Right lobe of liver (tissue), 6 donors: Measurements from ENCODE around the gene S100A16. TPM values are rescaled to one million over a fixed set of nuclear protein-coding genes. Genes with fewer than 3 reads are reported as not detected.

Experiments
- ATAC-seq, 4 donors: fragments of 200-7000 bp; cut with Tn5 transposase; one replicate each; pipeline ENCODE4 v1.9.1; 2020; ENCODE audit warnings: mild to moderate bottlenecking in 4 of 4, moderate library complexity in 4 of 4
- DNase-seq, 3 donors: peaks; one replicate each; pipeline ENCODE4 v3.0.0-alpha.2; 2020
- H3K27ac ChIP-seq, 3 donors: fragments of 200-600 bp; one replicate each; pipeline ENCODE4 v1.8.0; 2022
- H3K27me3 ChIP-seq, 2 donors: fragments of 200-600 bp; one replicate each; pipeline ENCODE4 v1.8.0; 2022
- H3K36me3 ChIP-seq, 4 donors: fragments of 200-600 bp; sonication (generic) in 1 of 4; one replicate each; pipeline versions ENCODE4 v1.5.1 to v1.8.0; 2017 to 2022; ENCODE audit warnings: control low read depth in 1 of 4
- H3K4me1 ChIP-seq, 4 donors: fragments of 200-600 bp; sonication (generic) in 1 of 4; one replicate each; pipeline versions ENCODE4 v1.5.1 to v1.8.0; 2017 to 2022; ENCODE audit warnings: control low read depth in 1 of 4
- H3K4me3 ChIP-seq, 3 donors: fragments of 200-600 bp; one replicate each; pipeline ENCODE4 v1.8.0; 2022
- H3K9me3 ChIP-seq, 4 donors: fragments of 200-600 bp; sonication (generic) in 1 of 4; one replicate each; pipeline versions ENCODE4 v1.5.1 to v1.8.0; 2017 to 2022; ENCODE audit warnings: control low read depth in 1 of 4
- POLR2A ChIP-seq: fragments of 450-650 bp; IDR thresholded peaks from one replicate; pipeline ENCODE4 v1.6.1; 2017; ENCODE audit warnings: antibody characterized with exemption, mild to moderate bottlenecking
- WGBS: methylation state at CpG from one replicate; pipeline ENCODE4 v1.1.6; 2018; ENCODE audit warnings: low coverage, low lambda C conversion rate; ENCODE audit not compliant: insufficient coverage; ENCODE audit errors: missing lambda C conversion rate; 5-methylcytosine and 5-hydroxymethylcytosine counted together
- intact Hi-C, 2 donors: fragments of 100-400 bp; cut with DNase I; formaldehyde crosslinking; loops; one replicate each; pipeline versions ENCODE4 v1.11.2 to v1.14.1; 2022
- total RNA-seq, 6 experiments: library from RNA; depleted of rRNA in 2 of 6; stranded (reverse); fragments of >200 nt in 2 of 6; fragmentation: NEBNext Ultra II Directional in 3 of 6; extraction: Animal tissue kit (Norgen Biotek cat#: 25700) in 3 of 6; gene quantifications; one replicate each; pipeline versions ENCODE4 v1.1.0 to v1.2.4, GENCODE V29; 2016 to 2023
- TF ChIP-seq, protein P1 (sequence below), 4 donors: fragments of 200-600 bp in 3 of 4; fragments of 450-650 bp in 1 of 4; IDR thresholded peaks; one replicate each; pipeline versions ENCODE4 v1.5.1 to v1.8.0; 2016 to 2022; ENCODE audit warnings: antibody characterized with exemption in 4 of 4, mild to moderate bottlenecking in 2 of 4
- donor health status: DM: no; HTN: yes; CAD: no.
- donor health status: DM: no; HTN: no; CAD: no.
- donor health status: DM: no; HTN: no; CAD: no.
- donor health status: DM: no; HTN: yes; CAD: no.
- donor health status: DM: no; HTN: yes; CAD: no.

Gene S100A16
- total RNA-seq, 6 experiments from 2014 or later: 55.9 to 151 (median 71.8) TPM

DNA sequence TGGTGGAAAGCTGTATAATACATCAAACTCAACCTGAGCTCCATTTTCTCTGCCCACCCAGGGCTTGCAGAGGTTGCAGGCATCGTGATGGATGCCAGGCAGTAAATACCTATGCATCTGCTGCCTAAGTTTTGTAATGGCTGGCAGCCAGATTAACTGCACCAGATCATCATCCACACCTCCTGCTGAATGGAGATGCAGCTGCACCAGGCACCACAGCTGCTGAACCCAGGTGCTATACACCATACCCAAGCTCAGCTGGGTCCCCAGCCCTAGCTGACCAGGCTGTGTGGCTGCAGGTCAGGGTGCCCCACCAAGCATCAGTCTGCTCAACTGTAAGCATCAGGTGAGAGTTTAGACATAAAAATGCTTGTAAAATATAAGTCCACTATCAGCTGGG is 38.8 kb upstream of the S100A16 start:
- peaks cover 0 to 13% (median 6%) of the 10 kb centered on the region in 4 donors for H3K4me1 ChIP-seq
- DNase-seq (no peak), ATAC-seq (no peak)
- H3K36me3 ChIP-seq: peaks cover 0 to under 1% (median 0%) of the 10 kb centered on the region in 4 donors
- no peaks in the 10 kb centered on the region for H3K9me3 ChIP-seq
- no peak for TF ChIP-seq POLR2A
- TF ChIP-seq, protein P1, sequence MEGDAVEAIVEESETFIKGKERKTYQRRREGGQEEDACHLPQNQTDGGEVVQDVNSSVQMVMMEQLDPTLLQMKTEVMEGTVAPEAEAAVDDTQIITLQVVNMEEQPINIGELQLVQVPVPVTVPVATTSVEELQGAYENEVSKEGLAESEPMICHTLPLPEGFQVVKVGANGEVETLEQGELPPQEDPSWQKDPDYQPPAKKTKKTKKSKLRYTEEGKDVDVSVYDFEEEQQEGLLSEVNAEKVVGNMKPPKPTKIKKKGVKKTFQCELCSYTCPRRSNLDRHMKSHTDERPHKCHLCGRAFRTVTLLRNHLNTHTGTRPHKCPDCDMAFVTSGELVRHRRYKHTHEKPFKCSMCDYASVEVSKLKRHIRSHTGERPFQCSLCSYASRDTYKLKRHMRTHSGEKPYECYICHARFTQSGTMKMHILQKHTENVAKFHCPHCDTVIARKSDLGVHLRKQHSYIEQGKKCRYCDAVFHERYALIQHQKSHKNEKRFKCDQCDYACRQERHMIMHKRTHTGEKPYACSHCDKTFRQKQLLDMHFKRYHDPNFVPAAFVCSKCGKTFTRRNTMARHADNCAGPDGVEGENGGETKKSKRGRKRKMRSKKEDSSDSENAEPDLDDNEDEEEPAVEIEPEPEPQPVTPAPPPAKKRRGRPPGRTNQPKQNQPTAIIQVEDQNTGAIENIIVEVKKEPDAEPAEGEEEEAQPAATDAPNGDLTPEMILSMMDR (IDR thresholded peaks at IDR 0.05): no peak
- intact Hi-C loops: no loop called here
- H3K4me3 ChIP-seq: no peak overlapping the region
- no peak overlapping the region for H3K27ac ChIP-seq
- H3K27me3 ChIP-seq: no peaks in the 10 kb centered on the region
- WGBS: 100% methylated on average over 1 of the region's 1 CpG

DNA sequence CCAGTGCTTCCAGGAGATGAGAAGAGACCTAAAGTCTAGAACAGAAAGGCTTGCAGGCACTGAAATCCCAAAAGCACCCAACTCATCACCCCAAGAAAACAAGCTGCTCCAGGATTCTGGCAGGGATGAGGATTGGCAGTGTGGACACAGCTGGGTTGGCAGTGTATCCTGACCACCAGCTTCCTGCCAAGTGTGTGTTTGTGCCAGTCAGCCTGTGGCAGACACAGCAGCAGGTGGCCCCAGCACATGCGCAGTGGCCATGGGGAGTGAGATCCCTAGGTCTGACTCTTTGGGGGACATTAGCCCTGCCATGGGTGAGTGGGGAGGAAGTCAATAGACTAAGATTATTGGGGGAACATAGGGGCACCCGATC is 36.9 kb upstream of the S100A16 start:
- TF ChIP-seq POLR2A: no peak
- intact Hi-C loops: loop anchor here in 1 of 2 donors (10.0 kb wide), 1 partner anchor 75 kb away; no protein-coding TSS in a partner anchor
- peaks cover 0 to 19% (median 14%) of the 10 kb centered on the region in 4 donors for H3K36me3 ChIP-seq
- H3K27me3 ChIP-seq: no peaks in the 10 kb centered on the region
- H3K4me1 ChIP-seq: peaks cover 0 to 13% (median 6%) of the 10 kb centered on the region in 4 donors
- 50% methylated on average over 2 of the region's 2 CpGs for WGBS
- no peaks in the 10 kb centered on the region for H3K9me3 ChIP-seq
- H3K27ac ChIP-seq: no peak overlapping the region
- no peak overlapping the region for H3K4me3 ChIP-seq
- ATAC-seq (peak; percentile 90 to 94 (median 93)), DNase-seq (peak; percentile 84 to 93 (median 93))

DNA sequence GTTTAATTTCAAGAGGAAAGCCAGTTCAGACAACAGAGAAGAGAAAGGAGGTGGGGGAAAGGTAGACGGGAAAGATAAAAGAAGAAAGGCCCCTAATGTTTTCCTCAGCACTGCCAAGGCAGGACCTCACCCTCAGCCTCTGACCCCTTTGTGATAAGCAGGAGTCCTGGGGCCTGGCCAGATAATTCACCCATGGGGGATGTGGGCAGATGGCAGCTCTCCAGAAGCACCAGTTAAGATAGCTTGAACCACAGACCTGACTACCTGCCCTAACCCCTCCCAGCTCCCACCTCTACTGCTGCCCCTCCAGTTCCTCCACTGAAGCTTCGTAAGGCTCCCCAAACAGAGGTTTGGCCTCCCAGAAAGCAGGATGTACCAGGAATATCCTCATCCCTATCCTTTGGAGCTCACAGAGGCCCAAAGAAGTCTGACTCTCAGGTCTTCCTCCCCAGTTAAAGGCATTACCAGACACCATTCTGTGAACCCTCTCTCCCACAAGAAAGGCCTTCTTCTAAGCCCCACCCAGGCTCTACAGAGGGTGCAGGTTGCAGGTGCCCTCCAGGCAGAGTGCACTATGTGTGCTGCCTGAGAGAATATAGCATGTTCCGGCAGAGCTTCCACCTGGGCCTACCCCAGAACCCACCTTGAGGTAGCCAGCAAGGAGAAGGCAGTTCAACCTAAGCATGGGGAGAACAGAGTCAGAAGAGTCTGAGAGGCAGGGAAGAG is 36.4 kb upstream of the S100A16 start:
- H3K4me1 ChIP-seq: peaks cover 0 to 17% (median 8%) of the 10 kb centered on the region in 4 donors
- DNase-seq (peak in 1 of 3 donors; percentile 45), ATAC-seq (peak in 3 of 4 donors; percentile 5 to 23 (median 7))
- no peak overlapping the region for H3K27ac ChIP-seq
- 4% methylated on average over 2 of the region's 3 CpGs for WGBS
- H3K27me3 ChIP-seq: no peaks in the 10 kb centered on the region
- no peak overlapping the region for H3K4me3 ChIP-seq
- no peaks in the 10 kb centered on the region for H3K9me3 ChIP-seq
- peaks cover 0 to 24% (median 17%) of the 10 kb centered on the region in 4 donors for H3K36me3 ChIP-seq
- TF ChIP-seq, protein P1 (IDR thresholded peaks at IDR 0.05): no peak
- TF ChIP-seq POLR2A: no peak
- intact Hi-C loops: loop anchor here in 1 of 2 donors (10.0 kb wide), 1 partner anchor 74 kb away; no protein-coding TSS in a partner anchor

DNA sequence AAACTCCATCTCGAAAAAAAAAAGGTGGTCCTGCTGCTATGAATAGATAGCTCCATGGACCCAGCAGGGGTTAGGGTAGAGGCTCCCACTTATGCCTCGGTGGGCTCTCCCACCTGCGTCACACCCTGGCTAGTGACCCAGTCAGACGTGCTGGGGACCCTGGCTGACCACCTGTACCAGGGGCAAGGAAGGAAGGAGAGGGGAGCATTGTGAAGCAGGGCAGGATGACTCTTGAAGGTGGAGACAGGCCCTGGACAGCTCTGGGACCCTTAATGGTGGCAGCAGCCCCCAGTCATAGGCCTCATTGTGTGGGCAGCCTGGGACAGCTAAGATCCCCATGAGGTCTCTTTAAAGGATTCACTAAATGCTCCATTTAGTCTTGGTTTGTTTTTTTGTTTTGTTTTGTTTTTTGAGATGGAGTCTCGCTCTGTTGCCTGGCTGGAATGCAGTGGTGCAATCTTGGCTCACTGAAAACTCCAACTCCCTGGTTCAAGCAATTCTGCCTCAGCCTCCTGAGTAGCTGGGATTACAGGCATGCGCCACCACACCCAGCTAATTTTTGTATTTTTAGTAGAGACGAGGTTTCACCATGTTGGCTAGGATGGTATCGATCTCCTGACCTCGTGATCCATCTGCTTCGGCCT is 35.2 kb upstream of the S100A16 start:
- Histone ChIP-seq H3K36me3 (peaks cover 0 to 33% (median 20%) of the 10 kb centered on the region in 4 donors), H3K27me3 (no peaks in the 10 kb centered on the region), H3K4me3 (no peak overlapping the region), H3K9me3 (no peaks in the 10 kb centered on the region), H3K27ac (no peak overlapping the region), H3K4me1 (peaks cover 0 to 26% (median 15%) of the 10 kb centered on the region in 4 donors)
- DNase-seq: peak in 1 of 3 donors; percentile 40
- intact Hi-C loops: loop anchor here in 1 of 2 donors (10.0 kb wide), 1 partner anchor 73 kb away; no protein-coding TSS in a partner anchor
- no peak for TF ChIP-seq POLR2A
- TF ChIP-seq, protein P1 (IDR thresholded peaks at IDR 0.05): no peak
- WGBS: 70% methylated on average over 4 of the region's 10 CpGs
- ATAC-seq: no peak

DNA sequence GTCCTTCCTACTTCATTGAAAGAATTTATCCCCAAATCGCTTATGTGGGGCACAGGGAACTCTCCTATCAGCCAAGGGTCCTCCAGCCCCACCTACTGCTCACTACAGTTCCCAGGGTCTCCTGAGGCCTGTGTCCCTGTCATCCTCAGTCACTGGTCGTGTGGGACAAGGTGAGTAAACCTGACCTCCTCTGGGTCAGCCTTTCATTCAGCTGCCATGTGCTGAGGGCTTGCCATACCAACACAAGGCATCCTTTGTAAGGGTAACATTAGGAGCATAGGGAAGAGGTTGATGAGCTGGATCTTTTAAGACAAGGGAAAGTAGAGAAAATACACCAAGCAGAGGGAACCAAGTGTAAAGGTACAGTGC is 34.4 kb upstream of the S100A16 start:
- no peaks in the 10 kb centered on the region for H3K9me3 ChIP-seq
- 50% methylated on average over 2 of the region's 2 CpGs for WGBS
- ATAC-seq: no peak
- intact Hi-C loops: loop anchor here in 1 of 2 donors (10.0 kb wide), 1 partner anchor 73 kb away; no protein-coding TSS in a partner anchor
- H3K27me3 ChIP-seq: no peaks in the 10 kb centered on the region
- no peak overlapping the region for H3K4me3 ChIP-seq
- H3K36me3 ChIP-seq: peaks cover 0 to 41% (median 27%) of the 10 kb centered on the region in 4 donors
- TF ChIP-seq, protein P1 (IDR thresholded peaks at IDR 0.05): no peak
- TF ChIP-seq POLR2A: peak; percentile 6
- DNase-seq: no peak
- no peak overlapping the region for H3K27ac ChIP-seq
- H3K4me1 ChIP-seq: peaks cover 0 to 29% (median 15%) of the 10 kb centered on the region in 4 donors
